Epithelial cell of esophagus (primary cell): ENCODE results near the gene C1orf167.

ENCODE experiments used
- DNase-seq: peaks from one replicate; pipeline ENCODE4 v3.0.0; 2010; ENCODE audit warnings: low read depth
- H3K4me3 ChIP-seq: 2 replicates; pipeline ENCODE4 v1.5.1; 2011; ENCODE audit warnings: mild to moderate bottlenecking, low read length, control low read depth
- CTCF ChIP-seq: IDR thresholded peaks from 2 replicates; pipeline ENCODE4 v1.5.1; 2011; ENCODE audit warnings: low read depth, mild to moderate bottlenecking, low read length, control low read depth, inconsistent platforms; ENCODE audit not compliant: insufficient read depth; ENCODE audit errors: missing control alignments

C1orf167 gene

GRCh38 chr1:11805422-11806306, 43.7 kb downstream of the C1orf167 start, which contains the start of the genes CLCN6 and MTHFR:
TSS of gene CLCN6 (plus strand) at chr1:11806191. CDS start at chr1:11806263, 72 bp downstream.
TSS of gene MTHFR (minus strand) at chr1:11805964. CDS start at chr1:11803116, 2,848 bp downstream.
- no peak for TF ChIP-seq CTCF
- peak within 1 kb of the TSS; percentile 74 for H3K4me3 ChIP-seq
- DNase-seq, result peak; percentile 100

GRCh38 chr1:11806307-11806936, 44.4 kb downstream of the C1orf167 start:
- peak overlapping the region; percentile 74 for H3K4me3 ChIP-seq
- TF ChIP-seq CTCF, result no peak
- DNase-seq, result peak; percentile 33

DNA sequence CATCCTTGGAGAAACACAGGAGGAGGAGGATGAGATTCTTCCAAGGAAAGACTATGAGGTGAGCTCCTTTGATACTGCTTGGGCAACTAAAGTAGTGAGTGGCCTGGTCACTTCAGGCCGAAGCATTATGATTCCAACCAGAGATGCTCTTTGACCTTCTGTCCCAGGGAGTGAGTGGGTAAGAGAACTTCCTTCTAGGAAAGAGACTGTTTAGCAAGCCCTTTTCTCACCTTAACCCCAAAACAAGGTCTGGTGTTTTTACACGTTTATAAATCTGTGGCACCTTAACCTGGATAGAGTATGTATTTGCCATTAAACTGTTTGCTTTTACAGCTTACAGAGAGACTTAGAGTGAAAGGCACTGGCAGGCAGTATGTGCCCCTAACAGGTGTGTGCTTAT, 45.1 kb downstream of the C1orf167 start:
- peak overlapping the region; percentile 74 for H3K4me3 ChIP-seq

DNA sequence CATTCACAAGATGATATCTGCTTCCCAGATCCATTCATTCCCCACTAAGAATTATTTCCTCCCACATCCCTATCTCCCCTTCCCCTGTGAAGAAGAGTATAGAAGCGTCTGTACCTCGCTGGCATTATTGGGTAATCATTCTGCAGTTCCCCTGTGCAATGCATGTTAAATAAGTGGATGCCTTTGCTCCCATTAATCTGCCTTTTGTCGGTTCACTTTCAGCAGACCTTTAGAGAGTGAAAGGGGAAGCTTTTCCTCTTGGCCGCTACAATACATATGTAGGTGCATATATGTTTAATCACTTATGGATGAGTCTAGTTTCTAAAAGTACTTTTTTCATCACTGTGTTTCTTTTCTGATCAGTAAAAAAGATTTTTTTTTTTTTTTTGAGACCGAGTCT, 51.0 kb downstream of the C1orf167 start:
- no peak for DNase-seq
- no peak for TF ChIP-seq CTCF
- H3K4me3 ChIP-seq, result no peak overlapping the region

More for the DNA sequence above, 45.1 kb downstream of the C1orf167 start:
- no peak for TF ChIP-seq CTCF
- no peak for DNase-seq

GRCh38 chr1:11817192-11817591, 55.2 kb downstream of the C1orf167 start:
- DNase-seq, result no peak
- no peak overlapping the region for H3K4me3 ChIP-seq
- TF ChIP-seq CTCF, result no peak

DNA sequence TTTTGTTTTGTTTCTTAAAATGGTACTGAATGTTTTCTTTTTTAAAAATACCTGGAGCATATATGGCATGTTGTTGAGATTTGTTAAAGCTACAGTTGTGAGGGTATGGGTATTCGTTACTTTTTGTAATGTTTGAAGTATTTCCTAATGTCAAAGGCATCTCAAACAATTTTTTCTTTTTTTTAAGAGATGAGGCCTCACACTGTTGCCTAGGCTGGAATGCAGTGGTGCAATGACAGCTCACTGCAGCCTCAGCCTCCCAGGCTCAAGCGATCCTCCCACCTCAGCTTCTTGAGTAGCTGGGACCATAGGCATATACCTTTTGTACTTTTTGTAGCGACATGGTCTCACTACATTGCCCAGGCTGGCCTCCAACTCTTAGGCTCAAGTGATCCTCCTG, 60.1 kb downstream of the C1orf167 start:
- H3K4me3 ChIP-seq, result no peak overlapping the region
- no peak for TF ChIP-seq CTCF
- no peak for DNase-seq
